ENCODE data around the gene FANCC.
"Not testable (repeated sequence)": the region's sequence is repeated elsewhere in the genome, so short reads cannot be mapped to it uniquely, and the experiment has no call there.

Gene FANCC

DNA sequence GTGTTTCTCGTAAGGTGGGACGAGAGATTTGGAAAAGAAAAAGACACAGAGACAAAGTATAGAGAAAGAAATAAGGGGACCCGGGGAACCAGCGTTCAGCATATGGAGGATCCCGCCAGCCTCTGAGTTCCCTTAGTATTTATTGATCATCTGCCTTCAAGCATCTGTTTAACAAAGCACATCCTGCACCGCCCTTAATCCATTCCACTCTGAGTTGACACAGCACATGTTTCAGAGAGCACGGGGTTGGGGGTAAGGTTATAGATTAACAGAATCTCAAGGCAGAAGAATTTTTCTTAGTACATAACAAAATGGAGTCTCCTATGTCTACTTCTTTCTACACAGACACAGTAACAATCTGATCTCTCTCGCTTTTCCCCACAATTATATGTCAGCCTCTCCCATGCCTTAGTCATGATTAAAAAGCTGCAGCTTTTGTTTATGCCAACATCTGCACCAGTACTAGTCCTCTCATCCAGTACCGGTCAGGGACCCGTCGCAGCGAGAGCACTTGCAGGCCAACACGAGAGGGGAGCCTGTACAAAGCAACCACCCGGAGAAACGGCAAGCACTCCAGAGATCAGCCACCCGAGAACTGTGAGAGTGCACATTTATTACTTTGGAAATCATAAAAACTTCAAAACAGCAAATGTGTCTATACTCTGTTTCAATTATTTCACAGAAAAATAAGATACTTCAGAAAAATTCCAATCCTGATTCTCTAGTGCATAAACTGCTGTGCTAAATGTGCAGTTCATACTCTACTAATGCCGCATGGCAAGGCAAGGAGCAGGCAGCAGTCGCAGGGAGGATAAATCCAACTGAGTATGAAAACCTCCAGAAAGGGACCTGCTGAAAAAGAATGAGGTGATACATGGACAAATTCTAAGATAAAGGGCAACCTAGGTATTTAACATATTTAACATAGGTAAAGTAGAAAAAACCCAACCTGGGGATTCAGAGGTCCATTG is 47.4 kb downstream of the FANCC start:
- not testable (repeated sequence) for H3K9me3 ChIP-seq (ENCODE audit: control insufficient read depth, insufficient read depth, low read length); H3K27ac ChIP-seq (ENCODE audit: low read length); DNase-seq (ENCODE audit: low read depth, low spot score); H3K27me3 ChIP-seq (ENCODE audit: control insufficient read depth, insufficient read depth, low read length); H3K36me3 ChIP-seq (ENCODE audit: control insufficient read depth, insufficient read depth, low read length); H3K4me3 ChIP-seq (ENCODE audit: low read length); H3K4me1 ChIP-seq (ENCODE audit: control insufficient read depth, insufficient read depth, low read length)
- no CpG with 5 or more reads among the region's 18 CpGs for WGBS (ENCODE audit: insufficient coverage, insufficient read length)

DNA sequence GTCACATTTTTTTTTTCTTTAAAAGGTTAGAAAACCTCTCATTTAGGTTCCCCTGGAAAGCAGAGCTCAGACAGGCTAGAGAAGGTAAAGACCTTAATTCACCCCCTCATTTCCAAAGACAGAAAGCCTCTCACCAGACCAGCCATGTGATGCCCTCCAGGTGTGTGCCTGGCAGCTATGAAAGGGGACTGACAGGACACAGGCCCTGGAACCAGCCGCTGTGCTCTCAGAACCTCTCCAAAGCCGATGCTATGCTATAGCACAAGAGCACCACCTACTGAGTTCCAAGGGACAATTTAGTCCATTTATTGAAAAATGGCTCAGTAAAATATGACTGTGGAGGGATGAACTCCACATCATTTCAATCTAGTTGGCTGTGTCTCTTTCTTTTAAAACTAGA is 48.8 kb downstream of the FANCC start:
- no peaks in the 10 kb centered on the region for H3K27me3 ChIP-seq (ENCODE audit: control insufficient read depth, insufficient read depth, low read length)
- no peaks in the 10 kb centered on the region for H3K9me3 ChIP-seq (ENCODE audit: control insufficient read depth, insufficient read depth, low read length)
- H3K4me1 ChIP-seq (ENCODE audit: control insufficient read depth, insufficient read depth, low read length), result no peaks in the 10 kb centered on the region
- no peaks in the 10 kb centered on the region for H3K36me3 ChIP-seq (ENCODE audit: control insufficient read depth, insufficient read depth, low read length)
- DNase-seq (ENCODE audit: low read depth, low spot score), result no peak
- no peak overlapping the region for H3K27ac ChIP-seq (ENCODE audit: low read length)
- no CpG with 5 or more reads among the region's 2 CpGs for WGBS (ENCODE audit: insufficient coverage, insufficient read length)
- H3K4me3 ChIP-seq (ENCODE audit: low read length), result no peak overlapping the region

DNA sequence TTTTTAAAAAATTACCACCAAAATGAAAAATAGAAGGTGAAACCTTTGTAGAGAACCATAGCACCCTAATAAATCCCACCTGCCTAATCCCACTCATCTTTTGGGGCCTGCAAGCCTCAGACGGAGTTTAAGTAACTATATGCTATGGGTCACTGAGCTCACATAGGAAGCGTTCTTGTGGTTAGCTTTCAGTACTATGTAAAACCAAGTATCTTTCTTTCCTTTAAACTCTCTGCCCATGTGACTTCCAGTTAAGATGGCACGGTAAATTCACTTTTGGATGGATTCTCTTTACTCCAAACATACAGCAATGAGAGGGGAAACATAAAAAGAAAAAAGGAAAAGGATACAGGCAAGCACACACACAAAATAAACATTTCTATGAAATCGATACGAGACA is 50.9 kb downstream of the FANCC start:
- Histone ChIP-seq H3K4me3 (ENCODE audit: low read length) (no peak overlapping the region), H3K4me1 (ENCODE audit: control insufficient read depth, insufficient read depth, low read length) (no peaks in the 10 kb centered on the region), H3K27me3 (ENCODE audit: control insufficient read depth, insufficient read depth, low read length) (no peaks in the 10 kb centered on the region), H3K27ac (ENCODE audit: low read length) (no peak overlapping the region), H3K36me3 (ENCODE audit: control insufficient read depth, insufficient read depth, low read length) (no peaks in the 10 kb centered on the region), H3K9me3 (ENCODE audit: control insufficient read depth, insufficient read depth, low read length) (no peaks in the 10 kb centered on the region)
- WGBS (ENCODE audit: insufficient coverage, insufficient read length), result no CpG with 5 or more reads among the region's 5 CpGs
- no peak for DNase-seq (ENCODE audit: low read depth, low spot score)

DNA sequence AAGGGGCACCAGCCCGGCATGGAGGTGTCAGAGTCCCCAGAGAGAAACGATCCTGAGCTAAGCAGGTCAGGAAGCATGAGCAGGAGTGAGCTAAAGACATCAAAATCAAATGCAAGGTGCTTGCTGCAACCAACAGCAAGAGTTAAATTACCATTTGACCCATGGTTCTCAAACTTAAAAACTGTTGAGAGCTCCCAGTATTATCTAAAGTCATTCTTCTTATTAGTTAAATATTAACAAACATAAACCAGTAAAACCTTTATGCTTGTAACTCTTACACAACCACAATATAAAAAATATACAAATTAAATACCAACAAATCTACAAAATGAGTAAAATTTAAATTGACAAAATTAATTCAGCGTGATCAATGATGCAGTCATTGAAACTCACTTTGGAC is 51.5 kb downstream of the FANCC start:
- Histone ChIP-seq H3K36me3 (ENCODE audit: control insufficient read depth, insufficient read depth, low read length) (no peaks in the 10 kb centered on the region), H3K9me3 (ENCODE audit: control insufficient read depth, insufficient read depth, low read length) (no peaks in the 10 kb centered on the region), H3K27ac (ENCODE audit: low read length) (no peak overlapping the region), H3K27me3 (ENCODE audit: control insufficient read depth, insufficient read depth, low read length) (no peaks in the 10 kb centered on the region), H3K4me3 (ENCODE audit: low read length) (no peak overlapping the region), H3K4me1 (ENCODE audit: control insufficient read depth, insufficient read depth, low read length) (no peaks in the 10 kb centered on the region)
- DNase-seq (ENCODE audit: low read depth, low spot score), result no peak
- no CpG with 5 or more reads among the region's 3 CpGs for WGBS (ENCODE audit: insufficient coverage, insufficient read length)

DNA sequence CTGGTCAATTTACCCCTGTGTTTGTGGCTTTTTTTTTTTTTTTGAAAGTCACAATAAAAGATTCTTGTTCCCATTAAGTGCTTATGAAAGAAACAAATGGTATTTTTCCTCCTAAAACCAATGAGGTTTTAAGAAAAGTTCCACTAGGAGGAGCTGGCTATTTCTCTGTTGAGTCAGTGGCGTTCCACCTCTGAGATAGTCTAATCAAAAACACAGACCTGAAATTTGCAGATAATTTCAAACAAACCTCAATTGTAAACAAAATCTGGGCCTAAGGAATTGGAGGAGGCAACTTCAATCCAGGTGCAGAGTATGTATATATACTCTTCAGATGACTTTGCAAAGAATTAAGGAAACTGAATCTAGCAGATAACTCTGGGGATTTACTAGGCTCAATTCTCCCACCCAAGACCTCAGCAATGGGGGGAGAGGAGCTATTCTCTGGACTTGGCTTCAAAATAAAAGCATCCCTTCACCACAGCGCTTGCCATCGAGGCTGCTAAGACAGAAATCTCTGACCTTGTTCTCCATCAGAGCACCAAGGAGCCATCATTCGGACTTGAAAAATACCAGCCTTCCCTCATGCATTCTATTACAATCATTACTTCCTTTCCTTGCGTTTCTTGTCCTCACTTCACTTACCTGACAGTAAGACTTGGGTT is 52.4 kb downstream of the FANCC start:
- DNase-seq (ENCODE audit: low read depth, low spot score), result no peak
- Histone ChIP-seq H3K4me3 (ENCODE audit: low read length) (no peak overlapping the region), H3K36me3 (ENCODE audit: control insufficient read depth, insufficient read depth, low read length) (no peaks in the 10 kb centered on the region), H3K27me3 (ENCODE audit: control insufficient read depth, insufficient read depth, low read length) (no peaks in the 10 kb centered on the region), H3K9me3 (ENCODE audit: control insufficient read depth, insufficient read depth, low read length) (no peaks in the 10 kb centered on the region), H3K4me1 (ENCODE audit: control insufficient read depth, insufficient read depth, low read length) (no peaks in the 10 kb centered on the region), H3K27ac (ENCODE audit: low read length) (no peak overlapping the region)
- WGBS (ENCODE audit: insufficient coverage, insufficient read length), result no CpG with 5 or more reads among the region's 5 CpGs

DNA sequence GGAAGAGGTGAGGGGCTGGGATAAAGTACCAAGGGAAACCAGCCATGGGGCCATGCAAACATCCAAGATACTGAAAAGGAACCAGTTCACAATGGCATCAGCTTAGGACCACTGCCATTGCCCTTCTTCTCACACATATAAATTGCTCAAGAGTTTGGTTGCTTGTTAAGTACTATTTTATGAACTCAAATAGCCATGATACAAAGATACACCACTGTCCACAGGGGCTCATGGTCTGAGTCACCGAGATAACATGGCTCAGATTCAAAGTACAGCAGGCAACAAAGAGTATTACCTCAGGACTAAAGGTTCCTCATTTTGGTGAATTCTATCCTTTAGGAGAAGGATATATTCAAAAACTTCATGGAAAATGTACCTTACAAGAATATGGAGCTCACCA is 55.6 kb downstream of the FANCC start:
- Histone ChIP-seq H3K27ac (ENCODE audit: low read length) (no peak overlapping the region), H3K4me1 (ENCODE audit: control insufficient read depth, insufficient read depth, low read length) (no peaks in the 10 kb centered on the region), H3K9me3 (ENCODE audit: control insufficient read depth, insufficient read depth, low read length) (no peaks in the 10 kb centered on the region), H3K27me3 (ENCODE audit: control insufficient read depth, insufficient read depth, low read length) (no peaks in the 10 kb centered on the region), H3K36me3 (ENCODE audit: control insufficient read depth, insufficient read depth, low read length) (no peaks in the 10 kb centered on the region), H3K4me3 (ENCODE audit: low read length) (no peak overlapping the region)
- DNase-seq (ENCODE audit: low read depth, low spot score), result no peak
- no CpG with 5 or more reads among the region's 1 CpG for WGBS (ENCODE audit: insufficient coverage, insufficient read length)

DNA sequence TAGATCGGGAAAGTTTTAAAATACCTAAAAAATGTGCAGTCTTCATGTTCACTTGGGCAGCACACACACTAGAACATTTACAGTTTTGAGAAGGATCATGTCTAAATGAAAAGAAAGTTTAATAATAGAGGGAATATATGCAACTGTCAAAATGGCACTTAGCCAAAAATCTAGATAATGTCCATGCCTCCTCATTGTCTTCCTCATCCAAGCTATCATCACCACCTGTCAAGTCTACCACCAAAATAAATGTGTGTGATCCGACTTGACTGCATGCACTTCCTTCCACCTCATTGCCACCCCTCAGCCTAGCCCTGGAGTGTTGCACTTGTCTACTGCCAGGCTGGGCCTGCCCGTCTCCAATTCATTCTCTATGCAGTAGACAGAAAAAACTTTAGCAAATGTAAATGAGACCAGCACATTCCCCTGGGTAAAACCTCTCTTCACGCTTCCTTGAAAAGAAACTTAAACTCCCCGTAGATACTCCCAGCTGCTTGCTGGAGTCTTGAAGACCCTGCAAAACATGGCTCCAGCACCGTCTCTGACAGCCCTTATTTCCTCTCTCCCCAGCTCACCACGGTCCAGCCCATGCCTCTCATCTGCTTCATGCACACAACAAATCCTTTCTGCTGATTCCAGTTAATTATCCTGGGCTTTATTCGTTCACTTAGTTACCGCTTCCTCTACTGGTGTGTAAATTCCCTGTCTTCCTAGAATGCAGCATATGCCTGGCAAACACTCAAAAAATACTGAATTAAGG is 66.9 kb downstream of the FANCC start:
- H3K4me1 ChIP-seq (ENCODE audit: control insufficient read depth, insufficient read depth, low read length), result peaks cover 2% of the 10 kb centered on the region; the same call in 1 of the 2 replicates
- H3K27ac ChIP-seq (ENCODE audit: low read length), result no peak overlapping the region
- H3K4me3 ChIP-seq (ENCODE audit: low read length), result no peak overlapping the region
- no CpG with 5 or more reads among the region's 9 CpGs for WGBS (ENCODE audit: insufficient coverage, insufficient read length)
- H3K9me3 ChIP-seq (ENCODE audit: control insufficient read depth, insufficient read depth, low read length), result no peaks in the 10 kb centered on the region
- H3K36me3 ChIP-seq (ENCODE audit: control insufficient read depth, insufficient read depth, low read length), result no peaks in the 10 kb centered on the region; the same call in 1 of the 2 replicates
- H3K27me3 ChIP-seq (ENCODE audit: control insufficient read depth, insufficient read depth, low read length), result no peaks in the 10 kb centered on the region
- no peak for DNase-seq (ENCODE audit: low read depth, low spot score)

DNA sequence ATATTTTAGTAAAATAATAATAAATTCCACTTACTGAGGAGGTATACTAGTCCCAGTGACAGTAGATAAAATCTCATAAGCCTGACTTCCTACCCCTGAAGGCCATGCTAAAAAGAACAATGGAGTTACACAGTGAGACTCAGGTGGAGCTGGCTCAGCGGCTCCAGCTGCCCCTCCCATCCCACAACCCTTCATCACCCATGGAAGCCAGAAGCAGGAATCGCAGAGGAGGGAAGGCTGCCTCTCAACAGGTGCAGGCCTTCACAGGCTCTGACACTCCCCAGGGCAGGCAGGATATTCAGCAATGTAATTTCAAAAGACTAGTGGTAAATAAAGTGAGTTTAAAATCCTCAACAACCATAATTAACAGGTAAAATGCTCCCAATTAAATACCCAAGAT is 67.5 kb downstream of the FANCC start:
- H3K27ac ChIP-seq (ENCODE audit: low read length), result no peak overlapping the region
- H3K27me3 ChIP-seq (ENCODE audit: control insufficient read depth, insufficient read depth, low read length), result no peaks in the 10 kb centered on the region
- no peaks in the 10 kb centered on the region; the same call in 1 of the 2 replicates for H3K36me3 ChIP-seq (ENCODE audit: control insufficient read depth, insufficient read depth, low read length)
- no peak overlapping the region for H3K4me3 ChIP-seq (ENCODE audit: low read length)
- no CpG with 5 or more reads among the region's 2 CpGs for WGBS (ENCODE audit: insufficient coverage, insufficient read length)
- DNase-seq (ENCODE audit: low read depth, low spot score), result no peak
- H3K4me1 ChIP-seq (ENCODE audit: control insufficient read depth, insufficient read depth, low read length), result peaks cover 2% of the 10 kb centered on the region; the same call in 1 of the 2 replicates
- H3K9me3 ChIP-seq (ENCODE audit: control insufficient read depth, insufficient read depth, low read length), result no peaks in the 10 kb centered on the region

DNA sequence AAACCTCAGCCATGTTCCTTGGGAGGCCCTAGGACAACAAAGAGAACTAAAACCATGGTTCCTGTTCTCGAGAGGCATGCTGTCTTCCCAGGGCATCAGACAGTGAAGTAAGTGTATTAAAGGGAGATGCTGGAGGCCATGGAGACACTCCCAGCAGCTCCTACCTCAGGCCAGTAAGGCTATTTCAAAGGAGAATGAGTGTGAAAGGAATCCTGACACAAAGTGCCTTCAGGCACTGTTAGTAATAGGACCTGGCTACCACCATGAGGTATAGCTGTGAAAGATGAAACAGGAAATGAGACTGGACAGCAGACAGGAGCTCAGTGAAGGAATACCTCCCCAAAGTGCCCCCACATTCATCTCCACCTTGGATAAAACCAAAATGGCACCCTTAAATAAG is 71.0 kb downstream of the FANCC start:
- H3K27me3 ChIP-seq (ENCODE audit: control insufficient read depth, insufficient read depth, low read length), result no peaks in the 10 kb centered on the region
- H3K4me3 ChIP-seq (ENCODE audit: low read length), result no peak overlapping the region
- H3K27ac ChIP-seq (ENCODE audit: low read length), result no peak overlapping the region
- no peaks in the 10 kb centered on the region for H3K9me3 ChIP-seq (ENCODE audit: control insufficient read depth, insufficient read depth, low read length)
- H3K36me3 ChIP-seq (ENCODE audit: control insufficient read depth, insufficient read depth, low read length), result no peaks in the 10 kb centered on the region; the same call in 1 of the 2 replicates
- DNase-seq (ENCODE audit: low read depth, low spot score), result no peak
- H3K4me1 ChIP-seq (ENCODE audit: control insufficient read depth, insufficient read depth, low read length), result peaks cover 2% of the 10 kb centered on the region; the same call in 1 of the 2 replicates
- no CpG with 5 or more reads among the region's 1 CpG for WGBS (ENCODE audit: insufficient coverage, insufficient read length)

DNA sequence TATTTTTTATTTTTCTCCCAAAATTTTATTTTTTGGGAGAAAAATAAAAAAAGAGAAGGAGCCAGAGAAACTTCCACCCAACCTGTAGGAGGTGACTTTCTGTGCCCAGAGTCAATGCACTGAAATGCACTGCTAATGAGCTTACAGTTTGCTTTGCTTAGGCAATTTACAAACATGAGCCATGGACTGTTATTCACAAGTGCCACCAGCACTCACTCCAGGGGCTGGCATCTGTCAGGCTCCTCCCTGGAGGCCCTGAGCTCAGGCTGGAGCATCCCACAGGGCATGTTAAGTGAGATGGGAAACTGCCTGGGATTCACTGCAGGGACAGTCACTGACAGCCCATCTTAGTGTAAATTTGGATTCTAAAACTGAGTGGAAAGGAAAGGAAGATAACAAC is 74.9 kb downstream of the FANCC start:
- Histone ChIP-seq H3K27ac (ENCODE audit: low read length) (no peak overlapping the region), H3K36me3 (ENCODE audit: control insufficient read depth, insufficient read depth, low read length) (no peaks in the 10 kb centered on the region; the same call in 1 of the 2 replicates), H3K27me3 (ENCODE audit: control insufficient read depth, insufficient read depth, low read length) (no peaks in the 10 kb centered on the region), H3K9me3 (ENCODE audit: control insufficient read depth, insufficient read depth, low read length) (no peaks in the 10 kb centered on the region), H3K4me1 (ENCODE audit: control insufficient read depth, insufficient read depth, low read length) (no peaks in the 10 kb centered on the region), H3K4me3 (ENCODE audit: low read length) (no peak overlapping the region)
- no peak for DNase-seq (ENCODE audit: low read depth, low spot score)
